Smooth muscle cell of the brain vasculature (primary cell): ENCODE results near the gene RNF151.
"Not testable (repeated sequence)": the region's sequence is repeated elsewhere in the genome, so short reads cannot be mapped to it uniquely, and the experiment has no call there.

ENCODE experiments used
- DNase-seq: peaks from one replicate; pipeline ENCODE4 v3.0.0-alpha.2; 2012; ENCODE audit warnings: low read depth, low spot score

Gene RNF151

DNA sequence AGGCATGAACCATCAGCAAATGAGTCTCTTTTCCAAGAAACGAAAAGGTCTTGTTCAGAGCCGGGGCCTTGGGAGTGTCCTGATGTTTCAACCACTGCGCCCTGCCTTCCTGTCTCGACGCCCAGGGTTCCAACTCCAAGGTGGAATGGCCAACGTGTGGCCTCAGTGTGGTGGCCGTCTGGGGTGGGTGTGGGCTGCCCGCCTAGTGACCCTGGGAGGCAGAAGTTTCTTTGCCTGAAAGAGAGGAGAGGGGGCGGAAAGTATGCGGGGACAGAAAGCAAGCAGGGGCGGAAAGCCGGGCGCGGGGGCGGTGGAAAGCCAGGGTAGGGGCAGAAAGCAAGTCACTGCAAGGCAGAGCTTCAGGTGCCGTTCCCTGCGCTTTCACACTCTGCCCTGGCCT lies 27.7 kb upstream of the RNF151 start:
- no peak for DNase-seq

DNA sequence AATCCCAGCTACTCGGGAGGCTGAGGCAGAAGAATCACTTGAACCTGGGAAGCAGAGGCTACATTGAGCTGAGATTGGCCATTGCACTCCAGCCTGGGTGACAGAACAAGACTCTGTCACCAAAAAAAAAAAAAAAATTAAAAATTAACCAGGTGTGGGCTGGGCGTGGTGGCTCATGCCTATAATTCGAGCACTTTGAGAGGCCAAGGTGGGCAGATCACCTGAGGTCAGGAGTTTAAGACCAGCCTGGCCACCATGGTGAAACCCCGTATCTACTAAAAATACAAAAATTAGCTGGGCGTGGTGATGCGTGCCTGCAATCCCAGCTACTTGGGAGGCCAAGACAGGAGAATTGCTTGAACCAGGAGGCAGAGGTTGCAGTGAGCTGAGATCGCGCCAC lies 26.8 kb upstream of the RNF151 start:
- DNase-seq, result not testable (repeated sequence)

DNA sequence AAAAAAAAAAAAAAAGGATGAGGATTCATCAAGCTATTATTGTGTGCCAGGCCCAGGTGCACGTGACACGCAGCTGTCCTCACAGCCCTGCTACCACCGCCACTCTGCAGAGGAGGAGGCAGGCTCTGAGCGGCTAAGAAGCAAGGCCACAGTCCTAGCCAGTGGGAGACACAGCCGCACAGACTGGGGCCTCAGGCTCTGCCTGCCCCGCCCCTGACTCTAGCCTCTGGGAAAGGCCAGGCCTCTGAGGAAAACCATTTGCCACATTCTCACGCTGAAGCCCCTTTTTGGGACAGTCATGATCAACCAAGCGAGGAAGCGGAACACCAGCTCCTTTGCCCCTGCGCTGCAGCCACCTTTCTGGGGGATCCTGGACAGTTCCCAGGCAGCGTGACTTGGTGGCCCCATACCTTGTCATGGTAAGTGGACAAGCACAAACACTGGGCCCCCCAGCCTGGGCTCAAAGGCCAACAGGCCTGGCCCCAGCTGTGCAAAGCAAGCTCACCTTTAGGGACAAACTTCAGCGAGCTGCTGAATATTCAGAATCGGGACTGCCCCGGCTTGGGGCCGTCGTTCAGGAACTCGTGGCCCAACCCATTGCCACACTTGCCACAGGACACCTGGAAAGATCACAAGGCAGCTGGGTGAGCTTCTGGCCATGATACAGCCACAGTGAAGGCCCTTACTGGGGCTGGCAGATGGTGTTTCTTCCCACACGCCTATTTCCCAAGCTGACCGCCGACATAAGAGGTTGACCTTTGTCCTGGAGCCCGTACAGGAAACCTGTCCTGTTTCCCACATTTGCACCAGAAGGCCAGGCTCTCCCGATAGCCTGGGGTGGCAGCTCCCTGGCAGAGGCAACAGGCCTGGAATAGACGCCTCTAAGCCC lies 26.1 kb upstream of the RNF151 start:
- no peak for DNase-seq

DNA sequence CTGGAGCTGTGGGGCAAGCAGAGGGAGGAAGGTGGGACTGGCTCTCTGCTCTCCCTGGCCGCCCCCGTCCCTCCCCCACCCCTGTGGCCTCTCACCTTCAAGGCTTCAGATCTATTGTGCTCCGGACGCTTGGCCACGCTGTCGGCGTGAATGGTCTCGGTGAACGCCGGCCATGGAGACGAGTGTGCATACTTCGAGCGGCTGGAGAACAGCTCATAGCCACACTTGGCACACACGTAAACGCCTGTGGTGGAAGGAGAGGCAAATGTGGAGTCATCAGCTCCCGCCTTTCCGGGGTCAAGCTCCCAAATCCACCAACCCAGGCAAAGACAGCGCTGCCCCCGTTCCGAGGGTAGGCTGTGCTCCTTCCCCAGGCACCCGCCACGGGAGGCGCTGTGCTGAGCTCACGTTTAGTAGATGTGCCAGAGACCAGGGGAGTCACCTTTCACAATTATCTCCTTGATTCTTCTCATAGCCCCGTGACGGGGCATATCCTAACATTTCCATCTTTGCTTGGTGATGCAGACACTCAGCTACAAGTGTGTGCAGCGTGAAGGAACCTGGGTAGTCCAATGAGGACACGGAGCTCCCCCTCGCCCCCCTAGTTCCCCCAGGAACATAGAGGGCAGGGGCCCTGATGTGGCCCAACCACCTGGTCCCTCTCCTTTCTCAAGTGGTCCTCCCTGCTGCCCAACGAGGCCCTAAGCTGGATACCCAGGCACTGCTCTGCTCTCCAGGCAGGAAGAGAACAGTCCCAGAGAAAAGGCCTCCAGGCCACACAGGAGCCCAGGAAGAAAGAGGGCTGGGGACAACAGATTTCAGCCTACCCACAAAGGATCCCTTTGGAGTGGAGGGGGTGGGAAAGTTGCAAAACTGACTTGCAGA lies 25.3 kb upstream of the RNF151 start:
- no peak for DNase-seq

DNA sequence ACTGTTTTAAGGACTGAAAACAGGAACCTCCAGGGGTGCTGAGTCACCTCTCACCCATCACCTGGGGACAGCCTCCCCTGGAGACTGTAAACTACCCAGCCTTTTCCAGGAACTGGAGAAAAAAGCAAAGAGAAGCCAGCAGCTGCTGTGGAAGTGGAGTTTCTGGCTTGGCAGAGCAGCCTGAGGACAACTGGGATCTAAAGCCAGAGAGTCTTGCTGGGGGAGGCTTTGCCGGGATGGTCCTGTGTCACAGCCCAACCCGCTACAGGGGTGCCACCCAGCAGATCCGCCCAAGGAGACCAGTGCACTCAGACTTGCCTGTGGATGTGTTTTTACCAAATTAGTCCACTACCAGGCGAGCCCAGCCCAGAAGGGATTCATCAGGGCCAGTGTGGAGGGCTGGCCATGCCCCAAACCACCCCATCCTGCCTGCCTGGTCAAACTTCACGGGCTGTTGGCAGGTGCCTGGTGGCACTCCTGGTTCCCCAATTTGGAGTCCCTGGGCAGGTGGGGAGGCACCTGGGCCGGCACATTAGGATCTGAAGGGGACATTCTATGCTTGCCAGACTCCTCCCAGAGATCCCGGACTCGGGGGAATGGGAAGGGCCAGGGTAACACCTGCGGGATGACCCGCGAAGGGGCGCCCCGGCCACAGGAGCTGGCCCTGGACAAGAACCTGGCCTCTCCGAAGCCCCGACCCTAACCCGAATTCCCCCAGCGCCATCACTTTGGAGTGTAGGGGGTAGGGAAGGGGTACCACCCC lies 24.4 kb upstream of the RNF151 start:
- no peak for DNase-seq

DNA sequence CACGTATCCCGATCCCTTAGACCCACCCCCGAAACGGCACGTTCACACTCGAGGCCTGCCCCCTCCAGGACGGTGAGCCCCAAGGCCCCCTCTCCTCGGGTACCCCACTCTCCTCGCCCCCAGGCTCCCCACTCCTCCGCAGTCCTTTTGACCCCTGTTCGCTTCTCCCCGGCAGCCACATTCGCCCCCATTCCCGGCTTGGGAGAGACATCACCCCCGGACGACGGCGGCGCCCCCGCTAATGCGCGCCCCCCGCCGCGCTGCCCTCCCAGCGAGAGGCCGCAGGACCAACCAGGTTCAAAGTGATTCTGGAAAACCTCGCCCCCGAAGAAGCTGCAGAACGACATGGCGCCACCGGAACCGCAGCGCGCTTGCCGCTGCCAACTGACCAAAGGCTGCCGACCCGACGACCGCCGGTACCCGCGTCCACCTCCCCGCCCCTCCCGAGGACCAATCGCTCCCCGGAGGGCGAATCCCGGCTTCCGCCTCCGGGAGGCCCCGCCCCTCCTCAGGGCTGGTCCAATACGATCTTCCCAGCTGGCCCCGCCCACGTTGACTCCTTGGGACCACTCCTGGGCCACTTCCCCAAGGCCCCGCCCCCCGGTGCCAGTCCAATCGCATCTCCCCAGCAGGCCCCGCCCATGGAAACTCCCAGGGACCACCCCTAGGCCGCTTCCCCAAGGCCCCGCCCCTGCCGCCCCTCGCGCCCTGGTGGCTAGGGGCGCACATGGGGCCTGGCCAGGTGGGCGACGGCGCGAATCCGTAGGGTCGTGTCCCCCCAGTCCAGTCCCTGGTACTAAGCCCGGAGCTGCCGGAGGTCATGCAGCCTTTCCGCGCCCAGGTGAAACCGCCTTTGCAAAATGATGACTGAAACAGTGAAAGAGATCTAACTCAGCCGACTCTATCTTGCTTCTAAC lies 23.6 kb upstream of the RNF151 start, which contains the start of gene MSRB1:
Gene MSRB1 (minus strand): TSS at position 390 of the 917 bp plus-strand sequence. CDS start 43 bp downstream, at position 347.
- peak; percentile 96 for DNase-seq

DNA sequence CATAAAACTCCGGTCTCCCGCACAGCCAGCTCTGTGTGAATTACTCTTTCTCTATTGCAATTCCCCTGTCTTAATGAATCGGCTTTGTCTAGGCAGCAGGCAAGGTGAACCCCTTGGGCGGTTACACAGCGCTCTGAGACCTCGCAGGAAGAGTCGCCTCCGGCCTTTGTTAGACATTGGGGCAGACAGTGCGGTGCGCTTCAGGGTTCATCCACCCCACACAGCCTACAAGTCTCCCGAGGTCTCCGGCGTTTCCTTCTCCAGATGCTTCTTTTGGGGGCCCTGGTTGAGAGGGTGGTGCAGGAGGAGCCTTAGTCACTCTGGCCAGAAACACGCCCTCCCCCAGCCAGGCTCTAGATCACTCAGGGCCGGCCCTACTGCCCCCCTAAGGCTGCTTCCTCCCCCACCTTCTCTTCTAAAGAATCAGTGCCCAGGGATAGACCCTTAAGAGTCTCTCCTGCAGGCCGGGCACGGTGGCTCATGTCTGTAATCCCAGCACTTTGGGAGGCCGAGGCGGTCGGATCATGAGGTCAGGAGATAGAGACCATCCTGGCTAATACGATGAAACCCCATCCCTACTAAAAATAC lies 21.9 kb upstream of the RNF151 start:
- no peak for DNase-seq

DNA sequence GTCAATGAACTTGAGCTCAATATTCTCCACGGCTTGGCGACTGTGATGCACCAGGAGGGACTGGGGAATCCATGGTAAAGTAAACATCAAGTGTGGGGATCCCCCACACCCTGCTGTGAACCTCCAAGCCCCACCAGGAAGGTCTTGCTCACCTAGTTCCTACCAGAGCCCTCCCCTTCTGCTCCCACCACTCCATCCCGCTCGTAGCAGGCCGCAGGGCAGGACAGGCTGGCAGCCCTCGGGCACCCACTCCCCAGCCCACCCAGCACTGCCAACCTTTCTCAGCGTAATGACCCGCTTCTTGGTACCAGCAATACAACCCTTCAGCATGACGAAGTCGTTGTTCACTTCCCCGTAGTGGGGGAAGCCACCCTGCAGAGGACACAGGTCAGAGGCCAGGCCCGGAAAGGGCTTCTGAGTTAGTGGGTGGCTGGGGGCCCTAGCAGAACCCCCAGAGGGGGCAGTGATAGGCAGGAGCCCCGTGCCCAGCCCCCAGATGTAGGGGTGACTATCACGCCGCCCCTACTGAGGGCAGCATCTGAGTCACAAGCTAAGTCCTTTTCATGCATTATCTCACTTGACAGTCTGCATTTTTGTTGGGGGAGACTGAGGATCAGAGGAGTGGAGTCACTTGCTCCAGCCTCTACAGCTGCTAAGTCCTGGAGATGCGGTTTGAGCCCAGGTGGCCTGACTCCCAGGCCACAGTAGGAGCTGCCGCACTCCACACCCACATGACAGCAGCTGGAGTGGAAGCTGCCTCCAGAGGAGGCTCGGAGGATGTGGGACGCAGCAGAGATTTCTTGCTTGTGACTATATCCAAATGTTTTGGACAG lies 20.9 kb upstream of the RNF151 start:
- DNase-seq, result no peak

DNA sequence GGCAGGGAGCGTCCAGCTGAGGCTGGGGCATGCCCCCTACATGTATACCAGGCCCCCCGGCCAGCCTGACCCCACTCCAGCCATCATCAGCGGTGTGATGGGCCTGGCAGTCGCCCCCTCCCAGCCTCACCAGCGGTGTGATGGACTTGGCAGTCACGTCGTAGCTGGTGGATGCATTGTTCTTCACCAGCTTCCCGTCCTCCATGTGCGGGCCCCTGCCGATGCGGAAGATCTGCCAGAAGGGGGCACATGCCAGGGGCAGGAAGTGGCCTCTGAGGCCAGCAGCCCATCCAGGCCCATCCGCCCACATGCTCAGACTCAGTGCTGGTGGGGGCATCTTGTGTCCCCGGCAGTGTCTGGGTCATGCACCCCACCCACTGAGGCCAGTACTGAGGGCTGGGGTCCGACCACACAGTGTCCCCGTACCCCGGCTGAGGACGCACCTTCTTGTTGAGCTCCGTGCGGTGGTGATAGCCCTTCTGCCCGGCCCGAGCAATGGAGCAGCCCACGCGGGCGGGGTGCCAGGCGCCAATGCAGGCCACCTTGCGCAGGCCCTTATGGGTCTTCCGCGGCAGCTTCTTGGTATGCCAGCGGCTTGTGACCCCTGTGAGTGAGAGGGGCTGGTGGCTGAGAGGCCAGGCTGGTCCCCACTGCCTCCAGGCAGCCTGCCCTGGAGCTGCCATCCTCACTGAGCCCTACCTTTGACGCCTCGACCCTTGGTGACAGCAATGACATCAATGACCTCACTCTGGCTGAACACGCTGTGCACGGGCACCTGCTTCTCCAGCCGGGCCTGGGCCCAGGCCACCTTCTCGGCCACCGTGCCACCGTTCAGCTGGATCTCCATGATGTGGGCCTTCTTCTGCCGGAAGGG lies 19.9 kb upstream of the RNF151 start:
- DNase-seq, result no peak

DNA sequence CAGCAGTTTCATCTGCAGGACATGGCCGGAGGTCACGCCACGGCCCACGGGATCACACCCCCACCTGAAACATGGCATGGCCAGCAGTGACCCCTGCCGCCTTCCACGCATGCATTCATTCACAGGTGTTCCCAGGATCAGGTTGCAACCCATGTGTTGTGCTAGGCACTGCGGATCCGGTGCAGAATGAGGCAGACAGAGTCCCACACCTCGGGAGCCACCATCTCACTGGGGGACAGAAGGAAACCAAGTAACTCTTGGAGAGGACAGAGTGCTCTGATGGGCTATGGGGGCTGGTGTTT lies 19.3 kb upstream of the RNF151 start:
- no peak for DNase-seq

DNA sequence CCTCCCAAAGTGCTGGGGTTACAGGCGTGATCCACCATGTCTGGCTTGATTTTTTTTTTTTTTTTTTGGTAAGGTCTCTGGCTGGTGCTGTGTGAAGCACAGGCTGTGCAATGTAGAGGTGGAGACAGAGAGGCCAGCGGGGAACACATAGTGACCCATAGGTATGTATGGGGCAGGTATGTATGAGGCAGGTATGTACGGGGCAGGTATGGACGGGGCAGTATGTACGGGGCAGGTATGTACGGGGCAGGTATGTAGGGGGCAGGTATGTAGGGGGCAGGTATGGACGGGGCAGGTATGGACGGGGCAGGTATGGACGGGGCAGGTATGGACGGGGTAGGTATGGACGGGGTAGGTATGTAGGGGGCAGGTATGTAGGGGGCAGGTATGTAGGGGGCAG lies 17.1 kb upstream of the RNF151 start:
- DNase-seq, result no peak

DNA sequence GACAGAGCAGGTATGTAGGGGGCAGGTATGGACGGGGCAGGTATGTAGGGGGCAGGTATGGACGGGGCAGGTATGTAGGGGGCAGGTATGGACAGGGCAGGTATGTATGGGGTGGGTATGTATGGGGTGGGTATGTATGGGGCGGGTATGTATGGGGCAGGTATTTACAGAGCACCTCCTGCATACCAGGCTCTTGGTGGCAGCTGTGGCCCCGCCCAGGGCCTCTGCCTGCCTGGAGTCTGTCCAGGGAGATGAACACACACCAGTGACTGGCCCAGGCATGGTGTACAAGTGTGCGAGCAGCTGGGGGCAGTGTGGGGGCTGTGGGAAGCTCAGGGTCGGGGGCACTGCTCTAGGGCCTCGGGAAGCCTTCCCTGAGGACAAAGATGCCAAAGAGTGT lies 16.6 kb upstream of the RNF151 start:
- no peak for DNase-seq

DNA sequence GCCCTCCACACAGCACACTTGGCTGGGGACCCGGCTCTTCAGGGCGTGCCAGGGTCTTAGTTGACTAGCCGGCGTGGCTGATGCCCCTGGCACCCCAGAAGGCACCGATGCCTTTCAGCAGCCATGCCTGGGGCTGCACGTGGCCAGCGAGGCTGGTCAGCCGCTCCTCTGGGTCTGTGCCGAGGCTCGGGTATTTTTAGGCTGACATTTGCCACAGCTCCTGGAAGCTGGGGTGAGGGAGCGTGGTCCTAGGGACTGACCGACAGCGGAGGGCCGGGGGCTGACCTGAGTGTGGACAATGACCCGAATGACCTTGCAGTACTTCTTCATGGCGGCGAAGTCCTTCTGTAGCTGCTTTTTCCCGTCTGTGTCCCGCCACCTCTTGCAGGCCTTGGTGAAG lies 16.1 kb upstream of the RNF151 start:
- no peak for DNase-seq

DNA sequence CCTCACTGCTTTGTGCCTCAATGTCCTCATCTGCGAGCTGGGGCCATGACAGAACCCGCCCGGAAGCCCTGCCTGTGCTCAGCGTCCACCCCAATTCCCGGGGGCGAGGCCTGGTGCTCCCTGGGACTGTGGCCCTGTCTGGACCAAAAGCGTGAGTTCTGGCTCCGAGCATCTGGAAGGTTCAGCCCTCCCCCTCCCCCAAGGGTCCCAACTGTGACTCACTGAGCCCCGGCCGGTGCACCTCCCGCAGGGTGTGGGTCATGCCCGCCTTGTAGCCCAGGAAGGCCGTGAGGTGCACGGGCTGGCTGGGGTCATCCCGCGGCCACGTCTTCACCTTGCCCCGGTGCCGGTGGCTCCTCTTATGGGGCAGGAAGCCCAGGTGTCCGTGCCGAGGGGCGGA lies 12.9 kb upstream of the RNF151 start:
- no peak for DNase-seq

DNA sequence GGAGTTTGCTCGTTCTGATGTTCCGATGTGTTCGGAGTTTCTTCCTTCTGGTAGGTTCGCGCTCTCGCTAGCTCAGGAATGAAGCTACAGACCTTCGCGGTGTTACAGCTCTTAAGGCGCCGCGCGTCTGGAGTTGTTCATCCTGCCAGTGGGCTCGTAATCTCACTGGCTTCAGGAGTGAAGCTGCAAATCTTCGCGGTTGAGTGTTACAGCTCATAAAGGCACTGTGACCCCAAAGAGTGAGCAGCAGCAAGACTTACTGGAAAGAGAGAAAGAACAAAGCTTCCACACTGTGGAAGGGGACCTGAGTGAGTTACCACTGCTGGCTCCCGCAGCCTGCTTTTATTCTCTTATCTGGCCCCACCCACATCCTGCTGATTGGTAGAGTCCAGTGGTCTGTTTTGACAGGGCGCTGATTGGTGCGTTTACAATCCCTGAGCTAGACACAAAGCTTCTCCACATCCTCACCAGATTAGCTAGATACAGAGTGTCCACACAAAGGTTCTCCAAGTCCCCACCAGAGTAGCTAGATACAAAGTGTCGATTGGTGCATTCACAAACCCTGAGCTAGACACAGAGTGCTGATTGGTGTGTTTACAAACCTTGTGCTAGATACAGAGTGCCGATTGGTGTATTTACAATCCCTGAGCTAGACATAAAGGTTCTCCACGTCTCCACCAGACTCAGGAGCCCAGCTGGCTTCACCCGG lies 9.1 kb upstream of the RNF151 start:
- not testable (repeated sequence) for DNase-seq

DNA sequence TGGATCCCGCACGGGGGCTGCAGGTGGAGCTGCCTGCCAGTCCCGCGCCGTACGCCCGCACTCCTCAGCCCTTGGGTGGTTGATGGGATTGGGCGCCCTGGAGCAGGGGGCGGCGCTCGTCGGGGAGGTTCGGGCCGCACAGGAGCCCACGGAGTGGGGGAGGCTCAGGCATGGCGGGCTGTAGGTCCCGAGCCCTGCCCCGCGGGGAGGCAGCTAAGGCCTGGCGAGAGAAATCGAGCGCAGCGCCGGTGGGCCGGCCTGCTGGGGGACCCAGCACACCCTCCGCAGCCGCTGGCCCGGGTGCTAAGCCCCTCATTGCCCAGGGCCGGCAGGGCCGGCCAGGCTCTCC lies 8.5 kb upstream of the RNF151 start:
- not testable (repeated sequence) for DNase-seq

DNA sequence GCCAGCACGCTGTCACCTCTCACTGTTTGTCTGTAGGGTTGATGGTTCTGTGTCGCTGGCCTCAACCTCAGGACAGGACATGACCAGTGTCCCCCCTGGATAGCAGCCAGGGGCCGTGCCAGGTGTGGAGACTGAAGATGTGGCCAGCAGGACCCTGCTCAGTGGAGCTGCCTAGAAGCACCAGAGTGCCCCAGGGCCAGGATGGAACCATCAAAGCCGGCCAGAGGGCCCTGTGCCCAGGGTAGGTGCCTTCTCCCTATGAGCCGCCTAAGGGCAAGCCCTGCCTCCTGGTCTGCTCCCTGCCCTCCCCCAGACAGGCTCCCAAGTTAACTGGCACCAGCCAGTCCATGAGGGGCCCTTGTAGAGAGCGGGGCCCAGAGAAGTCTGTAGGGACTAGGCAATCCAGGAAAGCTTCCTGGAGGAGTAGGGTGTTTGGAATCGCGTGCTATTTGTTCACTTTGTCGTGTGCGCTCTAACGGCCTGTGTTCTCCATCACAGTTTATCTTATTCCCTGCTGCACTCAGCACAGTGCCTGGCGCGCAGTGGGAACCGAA lies 7.9 kb upstream of the RNF151 start:
- DNase-seq, result no peak
